B cell (primary cell): ENCODE results near the gene C1QL1.

Experiments used
- EZH2 ChIP-seq: IDR thresholded peaks from 2 replicates; pipeline ENCODE4 v1.6.1; 2012; ENCODE audit warnings: borderline replicate concordance, low read depth, mild to moderate bottlenecking, moderate library complexity, low read length; ENCODE audit not compliant: insufficient read depth, poor library complexity, severe bottlenecking
- TF ChIP-seq, protein P1 (sequence below): fragments of 200-600 bp; IDR thresholded peaks from one replicate; pipeline ENCODE4 v1.8.0; 2022; ENCODE audit warnings: antibody characterized with exemption, mild to moderate bottlenecking

DNA sequence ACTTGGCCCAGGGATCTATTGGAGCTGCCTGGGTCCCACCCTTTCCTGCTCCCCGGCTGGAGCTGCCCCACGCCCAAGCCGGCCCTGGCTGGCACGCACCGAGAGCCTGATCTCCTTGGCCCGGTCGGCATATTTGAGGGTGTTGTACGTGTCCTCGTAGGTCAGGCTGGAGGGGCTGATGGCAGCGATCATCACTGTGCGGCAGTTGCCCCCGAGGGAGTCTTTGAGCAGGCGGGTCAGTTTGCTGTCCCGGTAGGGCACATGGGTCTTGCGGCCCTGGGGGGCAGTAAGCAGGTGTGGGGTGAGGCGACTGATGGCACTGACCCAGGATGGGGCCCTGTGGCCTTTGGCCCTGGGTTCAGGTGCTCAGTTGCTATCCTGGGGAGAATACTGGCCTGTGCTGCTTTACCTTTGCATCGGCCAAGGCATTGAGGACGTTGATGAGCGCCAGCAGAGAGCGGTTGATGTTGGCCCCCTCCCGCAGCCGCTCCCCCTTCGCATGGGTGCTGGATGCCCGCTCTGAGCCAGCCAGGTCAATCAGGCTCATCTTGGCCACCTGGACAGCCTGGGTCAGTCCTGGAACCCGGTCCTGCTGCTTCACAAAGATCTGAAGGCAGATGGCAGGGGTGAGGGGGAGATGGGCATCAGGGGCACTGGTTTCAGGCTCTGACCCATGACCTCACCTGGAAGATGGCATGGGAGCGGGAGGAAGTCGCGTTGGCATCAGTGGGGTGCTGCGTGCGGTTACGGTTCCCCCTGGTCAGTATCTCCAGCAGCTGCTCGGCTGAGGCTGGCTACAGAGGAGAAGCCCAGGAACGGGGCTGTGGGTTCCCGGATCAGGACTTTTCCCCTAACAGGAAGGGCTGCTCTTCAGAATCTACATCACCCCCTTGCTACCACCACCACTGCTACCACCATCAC, 34.0 kb downstream of the C1QL1 start:
- TF ChIP-seq, protein P1, sequence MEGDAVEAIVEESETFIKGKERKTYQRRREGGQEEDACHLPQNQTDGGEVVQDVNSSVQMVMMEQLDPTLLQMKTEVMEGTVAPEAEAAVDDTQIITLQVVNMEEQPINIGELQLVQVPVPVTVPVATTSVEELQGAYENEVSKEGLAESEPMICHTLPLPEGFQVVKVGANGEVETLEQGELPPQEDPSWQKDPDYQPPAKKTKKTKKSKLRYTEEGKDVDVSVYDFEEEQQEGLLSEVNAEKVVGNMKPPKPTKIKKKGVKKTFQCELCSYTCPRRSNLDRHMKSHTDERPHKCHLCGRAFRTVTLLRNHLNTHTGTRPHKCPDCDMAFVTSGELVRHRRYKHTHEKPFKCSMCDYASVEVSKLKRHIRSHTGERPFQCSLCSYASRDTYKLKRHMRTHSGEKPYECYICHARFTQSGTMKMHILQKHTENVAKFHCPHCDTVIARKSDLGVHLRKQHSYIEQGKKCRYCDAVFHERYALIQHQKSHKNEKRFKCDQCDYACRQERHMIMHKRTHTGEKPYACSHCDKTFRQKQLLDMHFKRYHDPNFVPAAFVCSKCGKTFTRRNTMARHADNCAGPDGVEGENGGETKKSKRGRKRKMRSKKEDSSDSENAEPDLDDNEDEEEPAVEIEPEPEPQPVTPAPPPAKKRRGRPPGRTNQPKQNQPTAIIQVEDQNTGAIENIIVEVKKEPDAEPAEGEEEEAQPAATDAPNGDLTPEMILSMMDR: no peak
- no peak for TF ChIP-seq EZH2
